ENCODE results near the gene CUL3. TPM values are rescaled to one million over a fixed set of nuclear protein-coding genes. Genes with fewer than 3 reads are reported as not detected.

The CUL3 gene
- total RNA-seq, 1 donor from 2014 or later, result 33.5 TPM

GRCh38 chr2:224428787-224429440 is 156.2 kb downstream of the CUL3 start:
- TF ChIP-seq CTCF (conservative IDR thresholded peaks at IDR 0.05; ENCODE audit: low read depth, low read length), result no peak
- no peak for DNase-seq (ENCODE audit: low read depth)
- no peak overlapping the region for H3K4me3 ChIP-seq (ENCODE audit: low read depth, low read length)

- no peak for DNase-seq (ENCODE audit: low read depth)
- no peak overlapping the region for H3K4me3 ChIP-seq (ENCODE audit: low read depth, low read length)
- no peak for TF ChIP-seq CTCF (conservative IDR thresholded peaks at IDR 0.05; ENCODE audit: low read depth, low read length)
Observed at GRCh38 chr2:224427471-224427870, 157.7 kb downstream of the CUL3 start.

- TF ChIP-seq CTCF (conservative IDR thresholded peaks at IDR 0.05; ENCODE audit: low read depth, low read length), result no peak
- DNase-seq (ENCODE audit: low read depth), result no peak
- H3K4me3 ChIP-seq (ENCODE audit: low read depth, low read length), result no peak overlapping the region
Observed at GRCh38 chr2:224426656-224427055, 158.5 kb downstream of the CUL3 start.

- no peak for TF ChIP-seq CTCF (conservative IDR thresholded peaks at IDR 0.05; ENCODE audit: low read depth, low read length)
- no peak overlapping the region for H3K4me3 ChIP-seq (ENCODE audit: low read depth, low read length)
- DNase-seq (ENCODE audit: low read depth), result no peak
Observed at GRCh38 chr2:224421065-224421464, 164.1 kb downstream of the CUL3 start.

Other genes starting within 250 kb of the CUL3 start
- gene FAM124B, start 183.3 kb downstream of the CUL3 start, total RNA-seq, result 0.07 TPM in 1 of 2 replicates, not detected in the other
- gene CCDC195, start 131.0 kb upstream of the CUL3 start, total RNA-seq, result not detected in 2 replicates